ENCODE results near the gene PCED1B.

PCED1B gene

DNA sequence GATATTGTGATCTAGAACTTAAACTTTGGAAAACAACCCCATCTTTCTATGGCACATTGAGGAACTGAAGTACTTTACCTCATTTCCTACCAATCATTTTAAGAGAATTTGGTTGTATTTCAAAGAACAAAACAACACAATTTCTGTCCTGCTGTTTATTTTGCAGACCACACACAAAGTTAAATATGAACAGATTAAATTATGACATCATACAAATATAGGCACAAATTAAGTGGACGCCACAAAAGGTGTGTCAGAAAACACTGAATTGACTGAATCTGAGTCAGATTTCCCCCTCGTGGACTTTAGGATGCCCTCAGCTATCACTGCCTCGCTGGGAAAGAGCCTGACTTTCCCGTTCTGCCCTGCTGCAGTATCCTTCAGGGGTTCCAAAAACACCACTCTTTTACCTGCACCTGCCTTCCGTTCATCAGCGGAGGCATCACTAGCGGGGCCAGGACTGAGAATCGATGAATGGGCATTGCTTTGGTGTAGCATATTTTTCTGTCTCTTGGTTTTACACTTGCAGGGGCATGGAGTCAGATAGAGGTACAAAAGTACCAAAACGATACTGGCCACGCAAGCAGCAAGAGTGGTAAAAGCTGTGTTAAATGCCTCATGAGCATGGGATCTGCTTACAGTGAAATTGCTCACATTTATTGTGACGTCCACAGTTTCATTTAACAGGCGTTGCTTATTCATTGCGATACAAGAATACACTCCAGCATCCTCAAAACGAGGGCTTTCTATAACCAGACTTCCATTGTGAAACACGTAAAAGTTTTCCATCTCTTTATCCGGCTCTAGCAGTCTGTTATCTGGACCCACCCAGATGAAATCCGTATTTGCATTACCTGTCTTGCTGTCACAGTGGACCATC, 2.0 kb upstream of the PCED1B start:
- TF ChIP-seq, protein P1, sequence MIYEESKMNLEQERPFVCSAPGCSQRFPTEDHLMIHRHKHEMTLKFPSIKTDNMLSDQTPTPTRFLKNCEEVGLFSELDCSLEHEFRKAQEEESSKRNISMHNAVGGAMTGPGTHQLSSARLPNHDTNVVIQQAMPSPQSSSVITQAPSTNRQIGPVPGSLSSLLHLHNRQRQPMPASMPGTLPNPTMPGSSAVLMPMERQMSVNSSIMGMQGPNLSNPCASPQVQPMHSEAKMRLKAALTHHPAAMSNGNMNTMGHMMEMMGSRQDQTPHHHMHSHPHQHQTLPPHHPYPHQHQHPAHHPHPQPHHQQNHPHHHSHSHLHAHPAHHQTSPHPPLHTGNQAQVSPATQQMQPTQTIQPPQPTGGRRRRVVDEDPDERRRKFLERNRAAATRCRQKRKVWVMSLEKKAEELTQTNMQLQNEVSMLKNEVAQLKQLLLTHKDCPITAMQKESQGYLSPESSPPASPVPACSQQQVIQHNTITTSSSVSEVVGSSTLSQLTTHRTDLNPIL (CRISPR knock-in tag; IDR thresholded peaks at IDR 0.05; ENCODE audit: low read depth) = no peak
- TF ChIP-seq CSRNP3 (CRISPR knock-in tag; IDR thresholded peaks at IDR 0.05) (no peak), ZNF70 (CRISPR knock-in tag; IDR thresholded peaks at IDR 0.05) (no peak), ESRRG (CRISPR knock-in tag; IDR thresholded peaks at IDR 0.05) (no peak), TOX (CRISPR knock-in tag; IDR thresholded peaks at IDR 0.05; ENCODE audit: borderline replicate concordance) (no peak), ZFP30 (CRISPR knock-in tag; IDR thresholded peaks at IDR 0.05) (no peak), POU6F1 (CRISPR knock-in tag; IDR thresholded peaks at IDR 0.05; ENCODE audit: borderline replicate concordance, low read depth) (no peak), SNAI2 (CRISPR knock-in tag; IDR thresholded peaks at IDR 0.05) (no peak), ARNTL (CRISPR knock-in tag; IDR thresholded peaks at IDR 0.05; ENCODE audit: borderline replicate concordance, low read depth) (no peak), CSDC2 (CRISPR knock-in tag; IDR thresholded peaks at IDR 0.05) (no peak), OSR1 (CRISPR knock-in tag; IDR thresholded peaks at IDR 0.05) (no peak), TCF4 (CRISPR knock-in tag; IDR thresholded peaks at IDR 0.05; ENCODE audit: borderline replicate concordance) (no peak), BACH2 (CRISPR knock-in tag; IDR thresholded peaks at IDR 0.05; ENCODE audit: borderline replicate concordance) (no peak), ZC3H10 (CRISPR knock-in tag; IDR thresholded peaks at IDR 0.05) (no peak), GLIS3 (CRISPR knock-in tag; IDR thresholded peaks at IDR 0.05) (no peak)
- TF ChIP-seq, protein P2, sequence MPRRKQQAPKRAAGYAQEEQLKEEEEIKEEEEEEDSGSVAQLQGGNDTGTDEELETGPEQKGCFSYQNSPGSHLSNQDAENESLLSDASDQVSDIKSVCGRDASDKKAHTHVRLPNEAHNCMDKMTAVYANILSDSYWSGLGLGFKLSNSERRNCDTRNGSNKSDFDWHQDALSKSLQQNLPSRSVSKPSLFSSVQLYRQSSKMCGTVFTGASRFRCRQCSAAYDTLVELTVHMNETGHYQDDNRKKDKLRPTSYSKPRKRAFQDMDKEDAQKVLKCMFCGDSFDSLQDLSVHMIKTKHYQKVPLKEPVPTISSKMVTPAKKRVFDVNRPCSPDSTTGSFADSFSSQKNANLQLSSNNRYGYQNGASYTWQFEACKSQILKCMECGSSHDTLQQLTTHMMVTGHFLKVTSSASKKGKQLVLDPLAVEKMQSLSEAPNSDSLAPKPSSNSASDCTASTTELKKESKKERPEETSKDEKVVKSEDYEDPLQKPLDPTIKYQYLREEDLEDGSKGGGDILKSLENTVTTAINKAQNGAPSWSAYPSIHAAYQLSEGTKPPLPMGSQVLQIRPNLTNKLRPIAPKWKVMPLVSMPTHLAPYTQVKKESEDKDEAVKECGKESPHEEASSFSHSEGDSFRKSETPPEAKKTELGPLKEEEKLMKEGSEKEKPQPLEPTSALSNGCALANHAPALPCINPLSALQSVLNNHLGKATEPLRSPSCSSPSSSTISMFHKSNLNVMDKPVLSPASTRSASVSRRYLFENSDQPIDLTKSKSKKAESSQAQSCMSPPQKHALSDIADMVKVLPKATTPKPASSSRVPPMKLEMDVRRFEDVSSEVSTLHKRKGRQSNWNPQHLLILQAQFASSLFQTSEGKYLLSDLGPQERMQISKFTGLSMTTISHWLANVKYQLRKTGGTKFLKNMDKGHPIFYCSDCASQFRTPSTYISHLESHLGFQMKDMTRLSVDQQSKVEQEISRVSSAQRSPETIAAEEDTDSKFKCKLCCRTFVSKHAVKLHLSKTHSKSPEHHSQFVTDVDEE (CRISPR knock-in tag; IDR thresholded peaks at IDR 0.05) = no peak

DNA sequence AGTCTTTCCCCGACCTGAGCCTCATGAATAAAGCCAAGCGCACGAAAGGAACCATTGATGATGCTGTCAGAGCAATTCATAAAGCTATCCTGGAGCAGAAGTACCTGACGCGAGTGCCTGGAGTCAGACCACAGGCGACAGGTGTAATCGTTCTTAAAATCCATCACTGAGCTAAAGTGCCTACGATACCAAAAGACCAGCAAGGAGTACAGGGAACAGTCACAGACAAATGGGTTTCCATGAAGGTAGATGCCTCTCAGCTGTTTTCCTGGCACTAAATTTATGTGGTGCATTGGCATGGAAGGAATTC, 1.4 kb upstream of the PCED1B start:
- TF ChIP-seq CSDC2 (CRISPR knock-in tag; IDR thresholded peaks at IDR 0.05) (no peak), SNAI2 (CRISPR knock-in tag; IDR thresholded peaks at IDR 0.05) (no peak), ZC3H10 (CRISPR knock-in tag; IDR thresholded peaks at IDR 0.05) (no peak), PPARA (CRISPR knock-in tag; IDR thresholded peaks at IDR 0.05; ENCODE audit: borderline replicate concordance) (no peak), ESRRG (CRISPR knock-in tag; IDR thresholded peaks at IDR 0.05) (no peak), BACH2 (CRISPR knock-in tag; IDR thresholded peaks at IDR 0.05; ENCODE audit: borderline replicate concordance) (no peak), POU6F1 (CRISPR knock-in tag; IDR thresholded peaks at IDR 0.05; ENCODE audit: borderline replicate concordance, low read depth) (no peak), ZNF565 (CRISPR knock-in tag; conservative IDR thresholded peaks at IDR 0.05; ENCODE audit: low read depth) (no peak), PATZ1 (CRISPR knock-in tag; IDR thresholded peaks at IDR 0.05; ENCODE audit: borderline replicate concordance) (no peak), ZNF8 (CRISPR knock-in tag; IDR thresholded peaks at IDR 0.05) (no peak)
- TF ChIP-seq, protein P1 (CRISPR knock-in tag; IDR thresholded peaks at IDR 0.05; ENCODE audit: low read depth) = no peak
- TF ChIP-seq, protein P2 (CRISPR knock-in tag; IDR thresholded peaks at IDR 0.05) = no peak
- ATAC-seq = no peak

More for the DNA sequence above, 2.0 kb upstream of the PCED1B start:
- no peak for ATAC-seq
